Measurements from ENCODE around the gene MATN3. TPM values are rescaled to one million over a fixed set of nuclear protein-coding genes. Genes with fewer than 3 reads are reported as not detected.

Gene MATN3
- total and polyA plus RNA-seq, 2 of the 8 experiments (the other 6 are each of a cell fraction or from before 2014, with no cell fraction given), result 3.0 to 9.9 TPM

DNA sequence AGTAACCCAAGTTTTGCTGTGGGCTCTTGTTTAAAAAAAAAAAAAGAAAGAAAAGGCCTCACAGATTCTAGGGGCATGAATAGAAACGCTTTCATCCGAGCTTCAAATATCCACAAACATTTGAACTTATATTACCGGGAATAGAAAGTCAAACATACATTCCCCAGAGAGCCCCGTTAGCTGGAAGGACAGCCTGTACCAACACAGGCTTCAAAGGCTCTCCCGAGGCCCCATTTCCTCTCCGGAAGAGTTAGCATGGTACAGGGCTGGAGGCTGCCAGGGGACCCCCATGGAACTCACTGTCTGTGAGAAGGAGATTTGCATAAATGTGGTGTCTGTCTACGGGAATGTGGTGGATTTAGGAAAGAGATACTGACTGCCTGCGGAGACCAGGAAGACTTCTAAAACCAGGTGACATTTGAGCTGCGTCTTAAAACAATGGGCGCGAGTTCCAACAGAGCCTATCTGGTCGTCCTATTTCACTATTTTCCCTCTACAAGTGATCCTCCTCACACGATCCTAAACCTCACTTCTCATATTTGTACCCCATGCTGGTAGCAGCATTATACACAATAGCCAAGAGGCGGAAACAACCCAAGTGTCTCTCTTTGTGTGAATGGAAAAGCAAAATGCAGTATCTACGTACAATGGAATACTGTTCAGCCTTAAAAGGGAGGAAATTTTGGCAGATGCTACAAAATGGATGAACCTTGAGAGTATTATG is 820 bp upstream of the MATN3 start:
- Histone ChIP-seq H3K4ac (replicated peaks; ENCODE audit: insufficient read length, low read depth, low read length) (no peak overlapping the region), H3K23me2 (ENCODE audit: low read depth, low read length) (peaks cover 9% of the 10 kb centered on the region; the same call in 1 of the 2 replicates), H2AFZ (ENCODE audit: low read length) (peak overlapping the region; percentile 73), H3K23ac (ENCODE audit: insufficient read length) (no peak overlapping the region), H4K91ac (replicated peaks; ENCODE audit: insufficient read length, low read length) (no peak overlapping the region), H4K8ac (ENCODE audit: extremely low read depth, insufficient read depth, low read length) (no peak overlapping the region), H3K9ac (replicated peaks in 1 of 4; ENCODE audit: extremely low read depth in 1 of 4, low read depth in 3 of 4, low read length in 3 of 4) (peak overlapping the region in 1 of 4 experiments; percentile 57; a peak in 2 of 7 replicates), H3K9me3 (ENCODE audit: insufficient read depth in 2 of 2, low read depth in 1 of 2, low read length in 1 of 2) (0 out of 4 replicates have a peak, but pooled peaks cover 0 to 2% of the 10 kb centered on the region in 2 experiments), H2BK15ac (ENCODE audit: low read length) (no peak overlapping the region), H3K14ac (ENCODE audit: insufficient read length) (no peak overlapping the region), H3K79me1 (ENCODE audit: low read depth, low read length) (no peaks in the 10 kb centered on the region), H3K79me2 (ENCODE audit: control insufficient read depth in 1 of 2, insufficient read depth in 2 of 2, low read length in 2 of 2) (no peaks in the 10 kb centered on the region), H2BK120ac (replicated peaks; ENCODE audit: low read depth, low read length) (peak overlapping the region; percentile 16), H2BK12ac (ENCODE audit: low read depth, low read length) (no peak overlapping the region), H2BK5ac (ENCODE audit: low read depth, low read length) (no peak overlapping the region), H3K4me3 (ENCODE audit: extremely low read depth in 1 of 4, insufficient read depth in 2 of 4, low read depth in 3 of 4, low read length in 4 of 4) (peak overlapping the region; percentile 44 to 67 (median 58)), H3K18ac (ENCODE audit: extremely low read depth, low read length) (peak overlapping the region; percentile 42; the same call in 1 of the 2 replicates), H4K20me1 (replicated peaks in 1 of 2; ENCODE audit: control insufficient read depth in 1 of 2, insufficient read depth in 2 of 2, low read length in 2 of 2) (no peaks in the 10 kb centered on the region), H3K36me3 (ENCODE audit: control insufficient read depth in 2 of 4, insufficient read depth in 4 of 4, low read length in 3 of 4) (no peaks in the 10 kb centered on the region), H3K4me2 (ENCODE audit: insufficient read depth in 1 of 2, low read depth in 2 of 2, low read length in 2 of 2) (peak overlapping the region; percentile 91 to 94), H2BK20ac (ENCODE audit: low read length) (no peak overlapping the region), H3K56ac (replicated peaks; ENCODE audit: insufficient read length, low read depth, low read length) (no peak overlapping the region), H3K27me3 (replicated peaks in 1 of 4; ENCODE audit: control insufficient read depth in 3 of 4, extremely low read depth in 1 of 4, insufficient read depth in 3 of 4, low read length in 3 of 4) (peaks cover 0 to 23% (median 14%) of the 10 kb centered on the region in 4 experiments; a peak in 6 of 7 replicates), H3K4me1 (replicated peaks in 1 of 4; ENCODE audit: control insufficient read depth in 3 of 4, insufficient read depth in 4 of 4, low read length in 3 of 4) (peaks cover 0 to 13% (median 7%) of the 10 kb centered on the region in 4 experiments; a peak in 3 of 7 replicates), H4K5ac (ENCODE audit: insufficient read length, low read depth, low read length) (peak overlapping the region; percentile 22), H3K27ac (ENCODE audit: low read depth, low read length) (no peak overlapping the region), H2AK5ac (ENCODE audit: low read depth, low read length) (no peak overlapping the region)
- ChIA-PET POLR2A (ENCODE audit: partially characterized antibody) (interaction anchor here (1.0 to 2.2 kb wide), 7 partner anchors 10 to 332 kb away, joined by 3 to 8 read pairs (median 4); partner anchors contain the start of gene WDR35), CTCF (ENCODE audit: partially characterized antibody) (interaction anchor here (0.7 to 9.4 kb wide), 17 partner anchors 10 to 629 kb away, joined by 3 to 125 read pairs (median 19); partner anchors contain the start of genes LAPTM4A and WDR35)
- no peak for TF ChIP-seq CBX5 (IDR thresholded peaks at IDR 0.05; ENCODE audit: low read depth, low read length)
- no peak for TF ChIP-seq MAFK (IDR thresholded peaks at IDR 0.05; ENCODE audit: low read depth, low read length)
- no peak for TF ChIP-seq GTF2F1 (IDR thresholded peaks at IDR 0.05; ENCODE audit: borderline replicate concordance, low read depth, low read length)
- TF ChIP-seq SUZ12 (IDR thresholded peaks at IDR 0.05; ENCODE audit: low read length), result no peak
- no peak for TF ChIP-seq ATF2 (IDR thresholded peaks at IDR 0.05; ENCODE audit: low read length)
- TF ChIP-seq EP300 (IDR thresholded peaks at IDR 0.05; ENCODE audit: borderline replicate concordance in 1 of 2, low read depth in 2 of 2, low read length in 2 of 2), result no peak
- 26% methylated on average over 15 of the region's 15 CpGs; no CpG with 5 or more reads in 1 of the 2 experiments for WGBS, 2 experiments (ENCODE audit: extremely low coverage in 1 of 2, insufficient coverage in 1 of 2, insufficient read length in 1 of 2, insufficient replicate concordance in 2 of 2, low coverage in 1 of 2, low lambda C conversion rate in 2 of 2, missing lambda C conversion rate in 1 of 2)
- DNase-seq (ENCODE audit: low read depth in 1 of 2, low spot score in 2 of 2) (peak in 1 of 2 experiments; percentile 52), FAIRE-seq (no peak)

Measured in H1 (cell line).